GM19397 (cell line): Measurements from ENCODE around the gene SCN3A.
A peak's percentile ranks its signal among the peaks of the same experiment; 100 is the strongest.

ENCODE experiments used
- ATAC-seq: cut with Tn5 transposase; IDR thresholded peaks from one replicate; pipeline ENCODE4 v1.9.1; 2021; ENCODE audit warnings: mild to moderate bottlenecking, moderate library complexity; ENCODE audit not compliant: unreplicated experiment

The SCN3A gene

DNA sequence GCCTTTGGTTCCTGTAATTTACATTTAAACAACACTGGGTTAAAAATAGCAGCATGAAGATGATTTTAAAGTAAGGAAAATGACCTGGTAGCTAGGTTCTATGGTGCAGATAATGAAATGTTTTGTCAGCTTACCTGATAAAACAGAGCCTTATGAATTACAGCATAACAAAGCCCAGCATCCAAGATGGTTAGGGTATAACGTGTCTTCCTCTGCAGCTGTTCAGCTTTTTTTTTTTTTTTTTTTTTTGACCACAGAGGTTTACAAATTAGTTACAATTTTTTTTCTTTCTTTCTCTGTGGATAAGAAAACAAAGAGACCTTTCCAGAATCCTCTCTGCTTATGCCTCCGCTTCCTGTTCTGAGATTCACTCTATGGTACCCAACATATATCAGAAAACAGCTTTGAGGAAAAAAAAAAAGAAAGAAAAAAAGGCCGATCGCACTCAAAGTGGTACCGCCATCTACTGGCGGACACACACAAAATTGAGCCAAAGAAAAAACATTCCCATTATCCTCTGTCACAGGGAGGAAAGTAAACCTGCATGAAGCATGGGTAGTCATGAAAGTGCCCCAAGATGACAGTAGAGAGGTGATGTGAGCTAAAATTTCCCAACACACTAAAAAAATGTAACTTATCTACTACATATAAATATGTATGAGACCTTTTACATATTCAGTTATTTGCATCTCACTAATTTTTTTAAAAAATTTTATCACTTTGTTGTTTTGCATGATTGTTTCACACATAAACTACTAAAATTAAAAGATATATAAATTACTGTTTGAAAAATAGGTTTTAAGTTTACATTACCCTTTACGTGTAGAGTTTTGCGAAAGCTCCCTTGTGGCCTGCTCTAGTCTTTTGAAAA lies at the start of gene SCN3A:
TSS of gene SCN3A (minus strand) at position 362 of the 871 bp plus-strand sequence. CDS start 27,656 bp downstream, outside the sequence.
- ATAC-seq, result no peak

DNA sequence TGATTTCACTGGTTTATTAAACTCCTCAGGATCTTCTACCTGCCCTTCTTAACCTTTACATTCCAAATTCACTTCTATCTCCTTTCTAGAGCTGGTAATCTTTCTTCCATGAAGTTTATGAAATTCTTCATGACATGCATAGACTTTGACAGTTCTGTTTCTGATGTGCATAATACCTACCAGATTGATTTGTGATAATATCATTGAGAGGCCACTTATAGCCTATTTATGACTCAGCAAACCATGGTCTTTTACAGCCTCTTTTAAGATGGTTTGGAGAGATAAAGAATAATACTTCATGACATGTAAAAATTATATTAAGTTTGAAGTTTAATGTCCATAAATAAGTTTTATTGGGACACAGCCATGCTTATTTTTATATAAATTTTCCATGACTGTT lies 49.3 kb upstream of the SCN3A start:
- ATAC-seq, result no peak

GRCh38 chr2:165251366-165251765 lies 47.5 kb upstream of the SCN3A start:
- ATAC-seq, result no peak

GRCh38 chr2:165248238-165248637 lies 44.4 kb upstream of the SCN3A start:
- ATAC-seq, result no peak

DNA sequence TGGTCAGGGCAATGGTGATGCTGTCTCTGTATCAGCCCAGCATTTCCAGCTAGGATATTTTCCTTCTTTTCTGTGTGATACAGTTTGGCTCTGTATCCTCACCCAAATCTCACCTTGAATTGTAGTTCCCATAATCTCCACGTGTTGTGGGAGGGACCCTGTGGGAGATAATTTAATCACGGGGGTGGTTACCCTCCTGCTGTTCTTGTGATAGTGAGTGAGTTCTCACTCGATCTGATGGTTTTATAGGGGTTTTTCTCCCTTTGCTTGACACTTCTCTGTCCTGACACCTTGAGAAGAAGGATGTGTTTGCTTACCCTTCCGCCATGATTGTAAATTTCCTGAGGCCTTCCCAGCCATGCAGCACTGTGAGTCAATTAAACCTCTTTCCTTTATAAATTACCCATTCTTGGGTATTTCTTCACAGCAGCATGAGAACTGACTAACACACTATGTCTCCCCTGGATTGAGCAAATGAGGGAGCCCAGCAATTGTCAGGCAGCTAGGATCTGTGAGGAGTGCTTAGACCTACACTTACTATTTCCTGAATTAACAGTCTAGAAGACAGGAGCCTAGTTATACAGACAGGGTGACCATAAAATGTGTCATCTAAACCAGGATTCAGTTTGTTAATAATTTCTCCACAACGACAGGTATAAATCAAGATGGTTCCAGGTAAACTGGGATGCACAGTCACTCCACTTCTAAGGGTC lies 41.4 kb upstream of the SCN3A start:
- no peak for ATAC-seq

GRCh38 chr2:165240916-165241315 lies 37.1 kb upstream of the SCN3A start:
- ATAC-seq, result no peak

GRCh38 chr2:165239856-165240515 lies 36.1 kb upstream of the SCN3A start:
- no peak for ATAC-seq

DNA sequence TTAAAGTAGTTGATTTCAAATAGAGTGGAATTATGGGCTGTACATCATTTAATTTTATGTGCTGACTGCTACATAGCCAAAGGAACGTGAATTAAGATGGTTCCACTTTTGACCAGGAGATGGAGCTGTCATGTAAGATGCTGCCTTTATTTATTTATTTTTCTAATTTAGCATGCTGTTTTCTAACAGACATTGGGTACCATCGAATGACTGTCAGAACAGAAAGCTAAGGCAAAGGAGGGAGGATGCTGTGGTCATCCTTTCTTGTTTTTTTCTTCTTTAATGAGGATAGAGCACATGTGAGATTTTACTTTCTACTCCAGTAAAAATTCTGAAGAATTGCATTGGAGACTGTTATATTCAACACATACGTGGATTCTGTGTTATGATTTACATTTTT lies 35.4 kb upstream of the SCN3A start, which contains the start of gene SCN2A:
TSS of gene SCN2A (plus strand) at position 185 of the 400 bp plus-strand sequence. CDS start 56,410 bp downstream, outside the sequence.
- ATAC-seq, result peak; percentile 50

- no peak for ATAC-seq
These were observed 34.4 kb upstream of the SCN3A start for GRCh38 chr2:165238295-165238694.

GRCh38 chr2:165237056-165237455 lies 33.2 kb upstream of the SCN3A start:
- ATAC-seq, result no peak

GRCh38 chr2:165227571-165227970 lies 23.7 kb upstream of the SCN3A start:
- ATAC-seq, result no peak

GRCh38 chr2:165224941-165225340 lies 21.1 kb upstream of the SCN3A start:
- ATAC-seq, result no peak

GRCh38 chr2:165219481-165219880 lies 15.6 kb upstream of the SCN3A start:
- no peak for ATAC-seq

- ATAC-seq, result no peak
These were observed 10.2 kb upstream of the SCN3A start for GRCh38 chr2:165214093-165214492.

- ATAC-seq, result no peak
These were observed 4.2 kb upstream of the SCN3A start for GRCh38 chr2:165208094-165208493.

DNA sequence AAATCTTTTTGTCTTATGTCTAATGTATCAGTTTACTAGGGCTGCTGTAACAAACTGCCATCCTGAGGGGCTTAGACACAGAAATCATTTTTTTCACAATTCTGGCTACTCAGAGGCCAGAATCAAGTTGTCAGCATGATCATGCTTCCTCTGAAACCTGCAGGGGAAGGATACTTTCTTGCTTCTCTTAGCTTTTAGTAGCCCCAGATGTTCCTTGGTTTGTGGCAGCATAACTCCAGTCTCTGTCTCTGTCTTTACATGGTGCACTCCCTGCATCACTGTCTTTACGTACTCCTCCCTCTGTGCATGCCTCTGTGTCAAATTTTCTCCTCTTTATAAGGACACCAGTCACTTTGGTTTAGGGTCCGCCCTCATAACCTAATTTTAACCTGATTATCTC lies 2.0 kb upstream of the SCN3A start:
- ATAC-seq, result no peak

DNA sequence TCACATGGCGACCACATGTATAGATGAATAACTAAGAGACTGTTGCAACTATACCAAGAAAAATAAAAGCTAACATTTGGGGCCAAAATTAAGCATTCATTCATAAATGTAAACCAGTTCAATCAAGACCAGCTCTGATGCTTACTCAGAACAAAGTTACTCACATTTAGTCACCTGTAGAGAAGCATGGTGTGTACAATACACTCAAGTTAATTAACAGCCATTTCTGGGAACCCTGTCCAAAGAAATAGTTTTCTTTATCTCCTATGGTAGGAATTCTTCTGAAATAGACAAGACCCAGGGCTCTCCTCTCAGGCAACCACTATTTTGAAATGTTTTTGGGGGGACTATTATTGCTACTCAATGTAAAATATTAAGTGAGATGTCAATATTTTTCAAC lies 1.6 kb downstream of the SCN3A start:
- no peak for ATAC-seq

DNA sequence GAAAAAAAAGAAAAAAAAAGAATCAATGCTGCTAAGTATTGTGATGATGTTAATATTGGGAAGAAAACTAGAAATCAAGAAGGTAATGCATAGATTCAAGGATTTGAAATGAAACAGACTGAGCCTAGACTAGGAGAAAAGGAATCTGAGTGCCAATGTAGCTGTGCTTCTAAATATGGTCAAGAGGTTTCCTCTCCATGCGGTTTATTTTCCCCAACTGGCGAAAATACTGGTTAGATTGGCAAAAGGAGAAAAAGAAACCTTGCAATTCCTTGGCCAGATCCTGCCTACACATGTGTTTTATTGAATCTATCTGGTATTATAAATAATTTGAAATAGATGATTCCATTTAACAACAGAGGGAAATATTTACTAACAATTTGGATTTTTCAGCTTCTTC lies 5.7 kb downstream of the SCN3A start:
- no peak for ATAC-seq

DNA sequence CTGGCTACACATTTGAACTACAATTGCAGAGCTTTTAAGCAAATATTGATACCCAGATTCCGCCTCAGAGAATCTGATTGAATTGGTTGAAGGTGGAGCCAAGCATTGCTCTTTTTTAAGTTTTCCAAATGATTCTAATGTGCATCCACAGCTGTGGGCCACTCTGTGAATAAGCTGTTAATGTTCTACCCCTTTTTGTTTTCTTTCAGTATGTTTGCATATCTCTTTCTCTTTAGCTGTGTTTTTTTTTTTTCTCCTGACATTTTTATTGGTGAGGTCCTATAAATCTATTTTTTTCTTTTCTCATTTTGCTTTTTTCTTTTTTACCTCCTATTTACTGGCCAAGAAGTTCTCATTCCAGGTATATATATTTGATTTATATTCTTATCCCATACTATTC lies 6.5 kb downstream of the SCN3A start:
- no peak for ATAC-seq

GRCh38 chr2:165196411-165196810 lies 7.4 kb downstream of the SCN3A start:
- ATAC-seq, result no peak

GRCh38 chr2:165193178-165193777 lies 10.6 kb downstream of the SCN3A start:
- ATAC-seq, result peak; percentile 97
